RPMI8226 (cell line): ENCODE results near the gene RUFY1.
"Not testable (repeated sequence)": the region's sequence is repeated elsewhere in the genome, so short reads cannot be mapped to it uniquely, and the experiment has no call there.

Experiments used
- DNase-seq: peaks from one replicate; pipeline ENCODE4 v3.0.0-alpha.2; 2015

Gene RUFY1

DNA sequence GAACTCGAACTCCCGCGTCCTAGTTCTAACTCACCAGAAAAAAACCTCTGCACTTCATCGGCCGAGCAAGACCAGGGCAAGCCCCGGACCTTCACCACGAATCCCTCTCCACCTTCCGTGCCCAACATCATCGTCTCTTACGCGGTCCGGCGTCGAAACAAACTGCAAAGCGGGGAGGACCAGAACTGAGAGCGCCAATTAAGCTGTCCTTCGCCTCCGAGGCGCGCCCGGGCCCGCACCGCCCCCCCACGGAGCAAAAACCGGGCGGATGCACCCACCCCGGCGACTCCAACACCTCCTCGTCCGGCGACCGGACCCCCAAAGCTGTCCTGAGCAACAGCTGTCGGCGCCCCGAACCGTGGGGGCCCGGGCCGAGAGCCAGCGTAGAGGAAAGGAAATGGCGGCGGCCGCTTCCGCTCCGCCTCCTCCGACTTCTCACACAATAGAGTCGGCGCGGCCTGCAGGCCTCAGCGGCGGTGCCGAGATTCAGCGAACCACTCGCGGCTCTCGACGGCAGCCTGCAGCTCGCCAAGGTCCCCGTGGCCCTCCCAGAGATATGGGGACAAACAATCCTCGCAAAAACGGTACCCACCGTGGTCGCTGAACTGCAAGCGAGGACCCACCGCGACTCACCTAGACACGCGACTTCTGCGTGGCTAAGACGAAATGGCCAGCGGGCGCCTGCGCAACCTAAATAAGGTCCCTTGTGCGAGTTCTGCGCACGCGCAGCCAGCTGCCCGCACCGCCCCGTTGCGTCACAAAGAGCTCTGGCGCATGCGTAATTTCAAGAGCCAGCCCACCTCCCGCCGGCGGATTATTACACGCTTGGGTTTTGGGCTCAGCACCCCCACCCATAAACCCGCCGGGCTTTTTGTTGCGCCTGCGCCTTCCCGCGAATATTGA is 72.9 kb downstream of the RUFY1 start, which contains the start of gene HNRNPH1:
HNRNPH1 (minus strand) TSS at position 669 of the 903 bp plus-strand sequence; CDS start at position 131, 538 bp downstream.
- peak; percentile 98 for DNase-seq

DNA sequence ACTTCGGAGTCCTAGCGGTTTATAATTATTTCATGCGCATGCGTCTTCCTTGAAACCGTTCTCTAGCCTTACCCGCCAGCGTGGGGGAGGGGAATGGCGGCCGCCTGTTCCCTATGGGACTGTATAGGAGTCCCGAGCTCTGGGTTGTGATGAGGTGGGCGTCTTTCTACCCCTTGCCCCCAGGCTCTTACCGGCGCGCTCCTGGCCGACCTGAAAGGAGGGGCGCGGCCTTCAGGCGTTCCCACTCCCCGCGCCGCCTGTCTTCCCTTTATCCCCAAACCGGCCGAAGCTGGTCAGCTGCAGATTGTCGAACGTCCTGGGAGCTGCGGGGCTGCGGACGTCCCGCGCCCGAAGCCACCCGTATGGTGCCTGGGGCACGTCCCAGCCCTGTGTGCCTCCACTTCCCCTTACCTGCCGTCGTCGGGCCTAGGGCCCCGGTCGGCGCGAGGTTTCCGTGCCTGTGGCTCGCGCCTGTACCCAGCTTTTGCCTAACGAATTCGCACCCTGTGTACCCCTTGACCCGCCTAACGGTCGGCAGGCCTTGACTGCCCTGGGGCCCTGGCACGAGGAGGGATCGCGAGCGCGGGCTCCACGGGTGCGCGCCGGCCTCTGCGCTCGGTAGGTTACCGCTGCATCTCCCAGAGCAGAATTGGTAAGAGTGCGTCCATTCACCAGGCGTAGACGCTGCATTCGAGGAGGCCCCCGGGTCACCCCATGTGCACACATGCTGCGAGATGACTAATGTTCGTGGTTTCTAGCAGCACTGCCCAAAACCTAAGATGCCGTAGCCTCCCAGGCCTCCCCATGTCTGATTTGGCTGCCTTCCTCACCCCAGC is 73.8 kb downstream of the RUFY1 start:
- DNase-seq = no peak

DNA sequence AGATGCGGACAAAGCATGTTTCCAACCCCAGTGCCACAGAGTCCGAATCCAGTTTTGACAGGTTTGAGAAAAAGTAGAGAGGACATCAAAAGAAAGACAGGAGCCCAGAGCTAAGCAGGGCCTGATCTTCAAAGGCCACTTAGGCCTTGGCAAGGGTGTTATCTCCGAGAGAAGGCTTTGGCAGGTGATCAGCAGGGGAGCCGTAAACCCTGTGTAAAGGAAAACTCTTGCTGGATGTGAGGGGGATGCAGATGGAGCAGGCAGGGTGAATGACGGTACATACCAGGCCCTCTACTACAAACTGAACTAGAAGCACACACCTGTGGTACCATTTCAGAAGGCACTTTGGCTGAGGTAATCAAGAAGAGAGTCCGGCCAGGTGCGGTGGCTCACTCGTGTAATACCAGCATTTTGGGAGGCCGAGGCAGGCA is 74.5 kb downstream of the RUFY1 start:
- DNase-seq = no peak

GRCh38 chr5:179633501-179634369 is 83.4 kb downstream of the RUFY1 start:
- not testable (repeated sequence) for DNase-seq

DNA sequence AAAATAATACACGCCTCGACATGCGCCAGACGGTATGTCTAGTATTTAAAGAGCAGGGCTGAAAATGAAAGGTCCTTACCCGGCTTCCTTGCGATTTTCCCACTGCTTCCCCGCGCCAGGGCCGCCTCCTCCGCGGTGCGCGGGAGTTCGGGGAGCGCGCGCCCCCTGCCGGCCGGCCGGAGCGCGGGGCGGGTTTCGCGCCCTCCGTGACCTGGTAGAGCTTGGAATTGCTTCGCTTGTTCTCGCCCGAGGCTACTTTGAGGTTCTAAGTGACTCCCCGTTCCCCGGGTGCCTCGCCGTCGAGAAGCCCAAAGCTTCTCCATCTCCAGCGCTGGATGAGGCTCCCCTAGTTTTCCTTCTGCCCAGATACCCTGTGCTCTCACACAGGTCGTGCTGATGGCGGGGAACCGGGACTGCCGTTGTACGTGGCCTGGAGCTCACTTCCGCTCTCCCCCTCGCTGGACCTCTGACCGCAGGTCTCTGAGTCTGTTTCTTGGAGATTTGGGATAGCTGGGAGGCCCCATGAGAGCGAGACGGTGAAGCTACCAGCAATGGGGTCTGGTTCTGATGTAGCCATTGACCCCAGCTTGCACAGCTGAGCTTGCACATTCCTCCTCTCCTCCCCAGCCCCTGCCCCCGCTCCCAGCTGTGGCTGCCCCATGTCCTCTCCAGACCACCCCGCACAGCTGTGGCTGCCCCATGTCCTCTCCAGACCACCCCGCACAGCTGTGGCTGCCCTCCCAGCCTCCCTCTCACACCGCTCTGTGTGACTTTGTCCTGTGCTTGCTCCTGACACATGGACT is 84.2 kb downstream of the RUFY1 start:
- not testable (repeated sequence) for DNase-seq

DNA sequence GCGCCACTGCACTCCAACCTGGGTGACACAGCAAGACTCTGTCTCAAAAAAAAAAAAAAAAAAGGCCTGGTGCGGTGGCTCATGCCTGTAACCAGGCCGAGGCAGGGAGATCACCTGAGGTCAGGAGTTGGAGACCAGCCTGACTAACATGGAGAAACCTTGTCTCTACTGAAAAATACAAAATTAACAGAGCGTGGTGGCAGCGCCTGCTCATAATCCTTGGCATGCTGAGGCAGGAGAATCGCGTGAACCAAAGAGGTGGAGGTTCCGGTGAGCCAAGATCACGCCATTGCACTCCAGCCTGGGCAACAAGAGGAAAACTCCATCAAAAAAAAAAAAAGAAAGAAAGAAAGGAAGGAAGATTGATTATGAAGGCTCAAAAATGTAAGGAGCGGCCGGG is 88.9 kb downstream of the RUFY1 start:
- not testable (repeated sequence) for DNase-seq

- not testable (repeated sequence) for DNase-seq
These were observed 91.4 kb downstream of the RUFY1 start for GRCh38 chr5:179641745-179642144.

DNA sequence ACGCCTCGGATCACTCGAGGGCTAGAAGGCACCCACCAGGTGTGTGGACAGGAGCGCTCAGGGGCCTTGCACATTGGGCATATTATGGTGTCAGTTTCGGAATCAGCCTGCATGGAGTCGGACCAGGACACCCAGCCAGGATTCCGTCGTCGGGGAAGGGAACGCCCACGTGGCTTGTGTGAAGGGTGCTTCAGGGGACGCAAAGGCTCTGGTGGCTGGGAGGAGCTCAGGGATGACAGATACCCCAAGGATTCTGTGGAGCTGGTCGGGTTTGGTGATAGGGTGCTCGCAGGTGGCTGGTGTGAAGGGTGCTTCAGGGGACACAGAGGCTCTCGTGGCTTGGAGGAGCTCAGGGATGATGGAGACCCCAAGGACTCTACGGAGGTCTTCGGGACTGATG is 92.3 kb downstream of the RUFY1 start:
- not testable (repeated sequence) for DNase-seq

- not testable (repeated sequence) for DNase-seq
These were observed 93.0 kb downstream of the RUFY1 start for GRCh38 chr5:179643141-179643920.

- not testable (repeated sequence) for DNase-seq
These were observed 94.4 kb downstream of the RUFY1 start for GRCh38 chr5:179644766-179645165.

- no peak for DNase-seq
These were observed 98.1 kb downstream of the RUFY1 start for GRCh38 chr5:179648410-179648809.

DNA sequence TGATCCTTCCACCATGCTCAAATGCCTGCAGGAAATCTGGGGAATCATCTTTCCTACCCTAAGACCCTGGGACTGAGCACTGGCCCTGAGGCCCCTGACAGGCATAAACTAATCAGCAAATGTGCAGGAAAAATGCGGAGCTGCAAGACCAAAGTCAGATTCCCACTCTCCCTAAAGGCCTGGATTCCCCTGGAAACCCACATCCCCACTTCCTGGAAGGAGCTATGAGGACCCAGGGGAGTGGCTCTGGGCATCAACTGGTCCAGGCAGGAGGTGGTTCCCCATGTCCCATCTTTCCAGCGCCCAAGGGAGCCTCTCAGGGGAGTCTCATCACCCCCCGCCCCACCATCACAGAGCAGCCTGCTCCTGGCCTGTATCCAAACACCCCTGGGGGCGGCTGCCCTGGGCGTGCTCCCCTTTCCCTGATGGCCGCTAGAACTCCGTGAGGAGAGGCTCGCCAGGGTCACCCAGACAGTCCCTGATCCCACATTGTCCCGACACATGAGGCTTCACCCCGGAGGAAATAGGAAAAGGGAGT is 98.9 kb downstream of the RUFY1 start:
- DNase-seq = not testable (repeated sequence)

GRCh38 chr5:179650245-179650644 is 99.9 kb downstream of the RUFY1 start:
- not testable (repeated sequence) for DNase-seq

GRCh38 chr5:179653135-179653534 is 102.8 kb downstream of the RUFY1 start:
- DNase-seq = not testable (repeated sequence)

DNA sequence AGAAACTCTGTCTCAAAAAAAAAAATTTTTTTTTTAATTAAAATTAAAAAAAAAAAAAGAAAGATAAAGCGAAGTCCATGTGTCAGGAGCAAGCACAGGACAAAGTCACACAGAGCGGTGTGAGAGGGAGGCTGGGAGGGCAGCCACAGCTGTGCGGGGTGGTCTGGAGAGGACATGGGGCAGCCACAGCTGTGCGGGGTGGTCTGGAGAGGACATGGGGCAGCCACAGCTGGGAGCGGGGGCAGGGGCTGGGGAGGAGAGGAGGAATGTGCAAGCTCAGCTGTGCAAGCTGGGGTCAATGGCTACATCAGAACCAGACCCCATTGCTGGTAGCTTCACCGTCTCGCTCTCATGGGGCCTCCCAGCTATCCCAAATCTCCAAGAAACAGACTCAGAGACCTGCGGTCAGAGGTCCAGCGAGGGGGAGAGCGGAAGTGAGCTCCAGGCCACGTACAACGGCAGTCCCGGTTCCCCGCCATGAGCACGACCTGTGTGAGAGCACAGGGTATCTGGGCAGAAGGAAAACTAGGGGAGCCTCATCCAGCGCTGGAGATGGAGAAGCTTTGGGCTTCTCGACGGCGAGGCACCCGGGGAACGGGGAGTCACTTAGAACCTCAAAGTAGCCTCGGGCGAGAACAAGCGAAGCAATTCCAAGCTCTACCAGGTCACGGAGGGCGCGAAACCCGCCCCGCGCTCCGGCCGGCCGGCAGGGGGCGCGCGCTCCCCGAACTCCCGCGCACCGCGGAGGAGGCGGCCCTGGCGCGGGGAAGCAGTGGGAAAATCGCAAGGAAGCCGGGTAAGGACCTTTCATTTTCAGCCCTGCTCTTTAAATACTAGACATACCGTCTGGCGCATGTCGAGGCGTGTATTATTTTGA is 107.2 kb downstream of the RUFY1 start:
- not testable (repeated sequence) for DNase-seq

DNA sequence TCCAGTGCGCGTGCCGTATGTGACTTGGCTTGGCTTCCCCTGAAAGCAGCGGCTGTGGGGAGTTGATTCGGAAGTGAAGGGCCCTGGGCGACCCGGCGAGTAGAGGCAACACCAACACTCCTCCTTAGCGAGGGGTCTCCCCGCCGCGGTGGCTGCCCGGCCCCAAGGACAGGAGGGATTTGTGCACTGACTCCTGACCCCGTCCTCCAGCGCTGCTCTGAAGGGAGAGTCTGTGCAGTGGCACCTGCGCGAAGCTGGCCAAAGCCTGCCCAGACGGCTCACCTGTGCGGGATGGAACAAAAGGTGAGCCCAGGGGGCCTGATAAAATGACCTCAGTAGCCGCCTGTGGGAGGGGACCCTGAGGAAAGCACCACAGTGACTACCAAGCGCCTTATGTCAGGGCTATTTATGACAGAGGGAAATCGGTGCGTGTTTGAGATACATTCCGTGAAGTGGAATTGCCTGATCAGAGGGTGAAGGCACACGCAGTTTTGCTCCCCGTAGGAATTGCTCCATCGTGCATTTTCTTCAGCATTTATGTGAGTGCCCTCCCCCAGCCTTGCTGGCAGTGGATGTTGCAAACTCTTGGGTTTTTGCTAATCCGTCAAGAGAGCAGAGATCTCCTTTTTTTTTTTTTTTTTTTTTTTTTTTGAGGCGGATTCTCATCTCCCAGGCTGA is 108.0 kb downstream of the RUFY1 start:
- DNase-seq = peak; percentile 42
